Occipital lobe (tissue), 2 donors: ENCODE measurements around the gene NCKAP5L. TPM values are rescaled to one million over a fixed set of nuclear protein-coding genes. Genes with fewer than 3 reads are reported as not detected.
"Not testable (repeated sequence)": the region's sequence is repeated elsewhere in the genome, so short reads cannot be mapped to it uniquely, and the experiment has no call there.

ENCODE experiments used
- DNase-seq: peaks from one replicate; lab custom pipeline; 2025; lab: John Stamatoyannopoulos, UW
- total RNA-seq: library from RNA; depleted of rRNA; stranded (reverse); fragments of >200 nt; gene quantifications from one replicate; pipeline ENCODE4 v1.2.3, GENCODE V29; 2014

NCKAP5L gene
- total RNA-seq, 1 donor from 2014 or later: 10.3 TPM

- no peak for DNase-seq
Measured at GRCh38 chr12:49865109-49865781, 37.0 kb upstream of the NCKAP5L start.

GRCh38 chr12:49864798-49865090, 36.5 kb upstream of the NCKAP5L start:
- DNase-seq: no peak

DNA sequence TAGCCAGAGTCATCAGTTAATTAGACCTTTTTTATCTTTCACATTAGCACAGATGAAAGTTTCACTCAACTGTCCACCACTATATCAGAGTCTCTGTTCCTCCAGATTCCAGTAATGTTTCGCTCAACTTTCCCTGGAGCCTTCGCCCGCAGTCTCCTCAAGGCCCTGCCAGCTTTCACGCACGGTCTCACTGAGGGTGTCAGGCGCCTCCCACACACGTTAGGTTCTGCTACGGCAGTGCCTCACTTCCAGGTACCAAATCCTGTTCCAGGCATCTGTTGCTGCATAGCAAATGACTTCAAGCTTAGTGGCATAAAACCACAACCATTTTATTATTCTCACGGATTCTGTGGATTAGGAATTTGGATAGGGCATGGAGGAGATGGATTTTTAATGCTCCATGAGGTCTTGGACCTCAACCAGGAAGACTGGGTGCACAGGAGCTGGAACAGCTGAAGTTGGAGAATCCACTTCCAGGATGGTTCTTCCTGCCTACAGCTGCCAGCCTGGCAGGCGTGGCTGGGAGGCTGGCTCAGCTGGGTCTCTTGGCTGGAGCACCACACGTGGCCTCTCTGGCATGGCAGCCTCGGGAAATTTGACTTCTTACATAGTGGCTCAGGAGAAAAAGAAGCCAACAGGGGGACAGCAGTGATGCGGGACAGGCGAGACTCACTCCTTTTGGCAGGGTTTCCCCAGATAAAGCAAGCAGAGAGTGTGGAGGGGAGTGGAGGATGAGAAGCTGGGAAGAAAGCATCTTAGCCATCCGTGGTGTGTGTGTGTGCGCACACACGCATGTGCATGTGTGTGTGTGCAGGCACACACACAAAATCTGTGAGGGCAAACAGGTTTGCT, 36.0 kb upstream of the NCKAP5L start:
- no peak for DNase-seq

- not testable (repeated sequence) for DNase-seq
Measured at GRCh38 chr12:49860921-49861320, 32.7 kb upstream of the NCKAP5L start.

- DNase-seq: not testable (repeated sequence)
Measured at GRCh38 chr12:49855890-49856289, 27.7 kb upstream of the NCKAP5L start.

DNA sequence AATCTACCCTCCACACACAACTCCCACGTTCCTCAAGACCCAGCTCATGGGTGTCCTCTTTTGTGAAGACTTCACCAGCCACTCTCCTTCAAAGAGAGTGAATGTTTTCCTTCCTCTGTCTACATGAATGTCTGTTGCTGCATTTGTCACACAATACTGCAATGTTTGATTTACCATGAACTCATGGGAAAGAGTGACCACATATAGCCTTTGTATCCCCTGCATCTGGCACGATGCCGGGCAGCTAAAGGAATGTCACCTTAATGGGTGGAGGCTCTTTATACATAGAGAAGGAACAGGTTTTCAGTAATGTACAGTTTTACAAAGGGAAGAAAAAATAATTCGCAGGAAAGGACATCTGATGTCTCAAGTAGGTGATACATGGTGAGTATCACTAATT, 26.8 kb upstream of the NCKAP5L start:
- no peak for DNase-seq

DNA sequence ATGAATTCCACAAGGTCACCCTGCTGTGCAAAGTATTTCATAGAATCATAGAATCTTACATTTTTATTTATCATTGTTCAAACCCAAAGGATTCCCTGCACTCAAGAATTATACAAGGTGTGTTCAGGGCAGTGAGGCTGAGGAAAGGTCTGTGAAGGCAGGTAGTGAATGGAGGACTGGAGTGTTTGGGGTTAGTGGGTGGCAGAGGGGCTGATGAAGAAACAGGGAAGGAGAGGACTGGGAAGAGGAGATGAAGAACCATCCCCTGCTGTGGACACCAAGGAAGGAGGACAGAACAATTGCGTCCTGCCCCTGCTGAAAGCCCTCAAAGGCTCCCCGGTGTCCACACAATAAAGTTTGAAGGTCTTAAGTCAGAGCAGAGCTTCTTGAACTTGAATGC, 25.5 kb upstream of the NCKAP5L start:
- DNase-seq: no peak

GRCh38 chr12:49847161-49847560, 18.9 kb upstream of the NCKAP5L start:
- DNase-seq: no peak

DNA sequence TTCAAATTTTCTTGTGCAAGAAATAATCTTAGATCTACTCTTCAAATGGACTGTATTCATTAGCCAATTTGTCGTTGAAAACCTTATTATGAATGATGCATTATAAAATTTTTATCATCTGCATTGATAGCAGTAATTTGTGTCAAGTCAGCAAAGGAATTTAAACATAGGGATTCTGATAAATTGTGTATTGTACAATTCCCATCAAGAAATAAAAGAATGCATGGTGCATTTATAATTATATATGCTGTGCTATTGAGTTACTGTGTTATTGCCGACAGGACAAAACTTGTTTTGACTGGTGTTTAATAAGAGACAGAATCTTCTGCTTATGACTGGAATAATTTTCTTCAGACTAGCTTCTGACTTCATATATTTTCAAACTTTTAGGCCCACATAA, 17.8 kb upstream of the NCKAP5L start:
- DNase-seq: no peak

DNA sequence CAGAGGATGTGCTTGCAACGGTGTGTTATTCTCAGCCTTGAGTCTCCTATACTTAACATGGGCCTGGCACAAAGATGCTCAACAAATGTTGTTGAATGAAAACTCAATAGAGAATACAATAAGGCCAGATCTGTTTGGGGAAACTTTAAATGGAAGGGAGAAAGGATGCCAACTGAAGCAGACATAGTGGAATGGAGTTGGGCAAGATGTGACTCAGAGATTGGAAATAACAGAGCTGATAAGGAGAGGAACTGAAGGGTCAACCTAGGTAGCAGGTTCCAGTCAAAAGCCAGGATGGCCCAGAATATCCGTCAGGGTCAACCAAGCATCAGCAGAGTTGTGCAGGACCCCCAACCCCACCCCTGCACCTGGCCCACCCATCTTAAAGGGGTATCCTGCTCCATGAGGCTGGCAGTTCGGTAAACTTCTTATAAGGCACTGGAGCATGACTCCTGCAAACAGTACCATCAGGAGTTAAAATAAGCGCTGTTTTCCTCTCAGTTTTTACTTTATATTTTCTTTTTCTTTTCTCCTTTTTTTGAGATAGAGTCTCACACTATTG, 15.7 kb upstream of the NCKAP5L start:
- no peak for DNase-seq

- no peak for DNase-seq
Measured at GRCh38 chr12:49843411-49843810, 15.2 kb upstream of the NCKAP5L start.

DNA sequence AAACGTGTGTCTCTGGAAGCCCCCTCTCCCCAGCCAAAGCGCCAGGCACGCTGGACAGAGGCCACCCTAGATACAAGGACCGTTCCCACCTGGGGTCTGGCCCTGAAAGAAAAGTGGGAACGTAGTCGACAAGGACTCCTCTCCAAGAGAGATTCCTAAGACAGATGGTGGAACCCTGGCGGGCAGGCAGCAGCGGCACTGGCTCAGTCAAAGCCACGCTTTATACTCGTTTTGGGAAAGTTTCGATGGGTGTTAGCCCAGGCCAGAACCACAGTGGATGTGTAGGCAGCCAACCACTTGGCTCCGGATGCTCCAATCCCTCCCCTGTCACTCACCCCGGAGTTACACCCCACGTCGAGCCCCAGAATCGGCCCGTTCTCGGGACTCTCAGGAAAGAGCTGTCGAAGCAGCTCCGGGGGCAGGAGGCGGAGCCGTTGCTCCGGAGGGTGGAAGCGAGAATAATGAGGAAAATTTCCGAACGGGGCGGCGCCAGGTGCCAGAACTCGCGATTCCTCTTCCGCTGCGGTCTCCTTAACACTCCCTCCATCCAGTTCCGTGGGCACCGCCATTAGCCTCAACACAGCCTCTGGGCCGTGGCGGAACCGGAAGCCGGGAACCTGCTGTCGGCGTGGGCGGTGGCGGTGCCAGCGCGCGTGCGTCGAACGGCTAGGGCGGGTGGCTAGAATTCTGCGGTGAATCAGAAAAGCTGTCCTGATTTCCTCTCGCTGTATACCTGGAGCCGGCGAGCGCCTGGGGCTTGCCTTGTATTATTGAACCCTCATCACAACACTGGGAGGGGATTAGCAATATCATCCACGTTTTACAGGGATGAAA, 14.5 kb upstream of the NCKAP5L start, which contains the start of gene BCDIN3D:
BCDIN3D (minus strand) TSS at position 588 of the 834 bp plus-strand sequence; CDS start at position 569, 19 bp downstream.
- peak; percentile 91 for DNase-seq

- DNase-seq: no peak
Measured at GRCh38 chr12:49838973-49839633, 10.9 kb upstream of the NCKAP5L start.

- DNase-seq: no peak
Measured at GRCh38 chr12:49832836-49833421, 4.7 kb upstream of the NCKAP5L start.

DNA sequence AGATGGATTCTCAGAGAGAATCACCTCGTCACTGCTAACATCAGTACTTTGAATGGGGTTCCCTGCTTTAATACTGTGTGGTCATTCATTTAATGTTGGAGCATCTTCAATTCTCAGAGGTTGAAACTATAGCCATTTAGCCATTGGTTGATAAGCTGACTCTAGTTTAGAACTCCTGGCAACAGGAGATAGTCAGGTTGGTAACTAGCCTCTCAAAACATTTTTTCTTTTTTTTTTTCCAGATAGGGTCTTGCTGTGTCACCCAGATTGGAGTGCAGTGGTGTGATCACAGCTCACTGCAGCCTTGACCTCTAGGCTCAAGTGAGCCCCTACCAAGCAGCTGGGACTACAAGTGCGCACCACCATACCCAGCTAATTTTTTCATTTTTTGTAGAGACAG, 3.5 kb upstream of the NCKAP5L start:
- no peak for DNase-seq

GRCh38 chr12:49827401-49828099, 663 bp downstream of the NCKAP5L start:
- DNase-seq: peak; percentile 40

GRCh38 chr12:49827051-49827400, 1.2 kb downstream of the NCKAP5L start:
- no peak for DNase-seq

DNA sequence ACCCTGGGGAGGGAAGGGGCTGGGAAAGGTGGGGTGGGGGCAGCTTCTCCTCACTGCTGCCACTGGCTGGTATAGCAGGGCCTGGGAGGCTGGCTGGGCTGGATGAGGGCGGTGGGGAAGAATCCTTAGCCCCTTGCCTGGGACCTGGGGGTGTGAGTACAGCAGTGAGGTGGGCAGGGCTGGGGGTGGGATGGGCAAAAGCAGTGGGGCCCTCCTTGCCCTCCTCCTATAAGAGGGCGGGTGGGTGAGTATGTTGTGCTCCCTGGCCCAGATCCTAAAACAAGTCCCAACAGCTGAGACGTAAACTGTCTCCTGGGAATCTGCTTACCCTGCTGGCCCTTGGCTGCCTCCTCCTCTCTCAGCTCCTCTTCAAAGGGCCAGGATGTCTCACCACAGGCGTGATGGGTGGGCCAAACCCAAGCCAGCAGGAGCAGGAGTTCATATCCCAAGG, 2.2 kb downstream of the NCKAP5L start:
- DNase-seq: no peak

DNA sequence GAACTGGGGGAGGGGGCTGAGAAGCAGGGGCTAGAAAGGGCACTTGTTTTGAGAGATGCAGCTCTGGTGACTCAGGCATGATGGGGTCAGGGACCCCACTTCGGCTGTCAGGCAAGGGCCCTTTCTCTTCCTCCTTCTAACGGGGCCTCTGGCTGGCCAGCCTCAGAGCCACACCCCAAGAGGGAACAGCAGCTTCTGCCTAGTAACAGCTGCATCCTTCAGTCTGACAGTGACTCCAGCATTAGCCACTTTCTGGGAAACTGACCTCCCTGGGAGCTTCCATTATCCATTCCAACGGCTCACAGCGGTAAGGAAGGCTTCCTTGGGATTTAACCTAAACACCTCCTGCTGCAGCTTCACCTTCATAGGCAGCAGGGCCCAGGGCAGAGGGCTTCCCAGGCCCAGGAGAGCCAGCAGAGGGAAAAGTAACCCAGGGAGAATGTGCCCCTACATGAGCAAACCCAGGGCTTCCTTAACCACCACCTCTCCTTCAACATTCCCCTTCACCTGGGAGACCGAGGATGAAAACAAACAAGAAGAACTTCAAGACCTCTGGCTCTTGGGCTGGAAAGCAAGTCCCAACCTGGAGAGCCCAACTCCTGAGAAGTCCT, 2.7 kb downstream of the NCKAP5L start:
- DNase-seq: no peak

- no peak for DNase-seq
Measured at GRCh38 chr12:49824895-49825294, 3.3 kb downstream of the NCKAP5L start.
